Mucosa of rectum (tissue), 2 donors: ENCODE data around the gene PRKG1.

Experiments used
- H3K27ac ChIP-seq, 2 donors: one replicate each; pipeline ENCODE4 v1.7.0; 2013; ENCODE audit warnings: inconsistent platforms in 2 of 2, low read depth in 2 of 2, low read length in 2 of 2
- H3K27me3 ChIP-seq, 2 donors: one replicate each; pipeline ENCODE4 v1.7.0; 2013; ENCODE audit warnings: low read length in 2 of 2; ENCODE audit not compliant: control insufficient read depth in 2 of 2, insufficient read depth in 2 of 2
- H3K36me3 ChIP-seq, 2 donors: one replicate each; pipeline ENCODE4 v1.7.0; 2013; ENCODE audit warnings: low read length in 2 of 2; ENCODE audit not compliant: control insufficient read depth in 2 of 2, insufficient read depth in 2 of 2
- H3K4me1 ChIP-seq, 2 donors: one replicate each; pipeline ENCODE4 v1.7.0; 2013; ENCODE audit warnings: low read length in 2 of 2, mild to moderate bottlenecking in 1 of 2; ENCODE audit not compliant: control insufficient read depth in 2 of 2, insufficient read depth in 2 of 2
- H3K4me3 ChIP-seq, 2 donors: one replicate each; pipeline ENCODE4 v1.7.0; 2013; ENCODE audit warnings: low read length in 2 of 2
- H3K9ac ChIP-seq, 2 donors: one replicate each; pipeline ENCODE4 v1.7.0; 2013; ENCODE audit warnings: low read length in 2 of 2, low read depth in 1 of 2, mild to moderate bottlenecking in 1 of 2
- H3K9me3 ChIP-seq, 2 donors: one replicate each; pipeline ENCODE4 v1.7.0; 2013; ENCODE audit warnings: low read length in 2 of 2; ENCODE audit not compliant: control insufficient read depth in 2 of 2
- donor health status: healthy.
- donor health status: Normal muscosa, but diverticular disease.

PRKG1 gene

GRCh38 chr10:51400392-51401096 is 326.3 kb downstream of the PRKG1 start:
- Histone ChIP-seq H3K4me1 (peaks cover 6 to 9% of the 10 kb centered on the region in 2 donors), H3K9me3 (no peaks in the 10 kb centered on the region), H3K36me3 (no peaks in the 10 kb centered on the region), H3K9ac (no peak overlapping the region), H3K27me3 (no peaks in the 10 kb centered on the region), H3K27ac (no peak overlapping the region), H3K4me3 (no peak overlapping the region)

- no peak overlapping the region for H3K27ac ChIP-seq
Observed at GRCh38 chr10:51403521-51403920, 329.2 kb downstream of the PRKG1 start.

DNA sequence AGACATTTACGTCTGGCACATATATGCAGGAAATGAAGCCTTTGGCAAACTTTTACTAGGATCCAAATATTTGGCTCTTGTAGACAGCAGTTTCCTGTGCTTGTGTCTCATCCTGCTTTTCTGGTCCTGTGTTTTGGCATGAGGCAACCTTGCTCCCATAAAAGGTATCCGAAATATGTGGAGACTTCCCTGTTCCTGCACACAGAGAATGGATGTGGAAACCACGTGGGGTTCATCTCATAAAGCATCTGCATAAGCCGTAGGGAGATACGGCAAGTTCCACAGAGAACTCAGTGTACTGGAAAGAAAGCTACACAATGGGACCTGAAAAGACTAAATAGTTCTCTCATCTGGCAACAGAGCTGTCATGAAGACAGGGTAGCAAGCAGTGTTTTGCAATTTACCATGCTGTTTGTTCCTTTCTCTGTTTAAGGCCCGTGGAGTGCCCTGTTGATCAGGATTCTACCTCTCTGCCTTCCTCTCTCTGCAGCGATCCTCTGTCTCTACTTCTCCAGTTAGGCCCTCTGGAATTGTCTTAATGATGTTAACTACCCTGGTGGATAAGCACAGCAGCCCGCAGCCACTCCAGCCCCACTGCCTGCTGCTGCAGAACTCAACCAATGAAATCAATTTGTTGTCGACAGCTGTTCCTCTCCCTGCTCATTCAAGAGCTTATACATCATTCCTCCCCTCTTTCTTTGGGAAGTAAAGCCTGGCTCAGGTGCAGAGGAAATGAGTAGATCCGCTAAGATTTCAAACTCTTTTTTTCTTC is 331.5 kb downstream of the PRKG1 start:
- no peaks in the 10 kb centered on the region for H3K36me3 ChIP-seq
- H3K9me3 ChIP-seq = no peaks in the 10 kb centered on the region
- no peaks in the 10 kb centered on the region for H3K27me3 ChIP-seq
- H3K9ac ChIP-seq = no peak overlapping the region
- no peak overlapping the region for H3K27ac ChIP-seq
- H3K4me1 ChIP-seq = no peaks in the 10 kb centered on the region
- no peak overlapping the region for H3K4me3 ChIP-seq

More at GRCh38 chr10:51403521-51403920, 329.2 kb downstream of the PRKG1 start:
- Histone ChIP-seq H3K27me3 (no peaks in the 10 kb centered on the region), H3K4me1 (no peaks in the 10 kb centered on the region), H3K9me3 (no peaks in the 10 kb centered on the region), H3K9ac (no peak overlapping the region), H3K36me3 (no peaks in the 10 kb centered on the region), H3K4me3 (no peak overlapping the region)

DNA sequence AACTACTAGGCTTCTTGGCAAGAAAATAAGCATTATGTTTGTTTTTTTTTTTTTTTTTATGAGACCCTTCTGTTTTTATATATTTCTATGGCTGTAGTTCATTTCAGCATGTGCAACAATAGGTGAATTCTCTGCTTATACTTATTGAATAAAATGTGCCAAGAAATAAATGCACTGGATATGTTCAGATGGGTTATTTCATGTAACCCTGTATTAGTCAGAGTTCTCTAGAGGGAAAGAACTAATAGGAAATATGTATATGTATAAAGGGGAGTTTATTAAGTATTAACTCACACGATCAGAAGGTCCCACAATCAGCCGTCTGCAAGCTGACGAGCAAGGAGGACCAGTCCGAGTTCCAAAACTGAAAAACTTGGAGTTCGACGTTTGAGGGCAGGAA is 332.3 kb downstream of the PRKG1 start:
- Histone ChIP-seq H3K4me3 (no peak overlapping the region), H3K4me1 (no peaks in the 10 kb centered on the region), H3K9ac (no peak overlapping the region), H3K36me3 (no peaks in the 10 kb centered on the region), H3K9me3 (no peaks in the 10 kb centered on the region), H3K27me3 (no peaks in the 10 kb centered on the region), H3K27ac (no peak overlapping the region)

DNA sequence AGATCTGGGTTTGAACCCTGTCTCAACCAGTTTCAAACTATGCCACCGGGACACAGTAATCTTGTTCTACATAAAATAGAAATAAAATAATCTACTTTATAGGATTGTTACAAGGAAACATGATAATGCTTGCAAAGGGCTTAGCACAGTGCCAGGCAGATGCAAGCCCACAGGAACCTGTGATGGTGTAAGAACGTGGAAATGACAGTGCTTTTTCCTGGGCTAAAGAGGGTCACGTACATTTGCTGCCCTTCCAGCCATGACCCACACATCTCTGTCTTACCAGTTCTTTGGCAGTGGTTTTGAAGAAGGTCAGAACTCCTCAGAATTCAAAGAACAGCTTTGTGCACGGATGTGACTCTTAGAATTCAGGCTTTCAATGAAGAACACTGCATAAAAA is 342.2 kb downstream of the PRKG1 start:
- Histone ChIP-seq H3K4me3 (no peak overlapping the region), H3K4me1 (no peaks in the 10 kb centered on the region), H3K36me3 (no peaks in the 10 kb centered on the region), H3K9me3 (no peaks in the 10 kb centered on the region), H3K27ac (no peak overlapping the region), H3K27me3 (no peaks in the 10 kb centered on the region), H3K9ac (no peak overlapping the region)

GRCh38 chr10:51419196-51420093 is 345.2 kb downstream of the PRKG1 start:
- H3K9ac ChIP-seq = no peak overlapping the region
- H3K9me3 ChIP-seq = no peaks in the 10 kb centered on the region
- no peaks in the 10 kb centered on the region for H3K27me3 ChIP-seq
- peaks cover 0 to 7% of the 10 kb centered on the region in 2 donors for H3K4me1 ChIP-seq
- no peaks in the 10 kb centered on the region for H3K36me3 ChIP-seq
- no peak overlapping the region for H3K27ac ChIP-seq
- H3K4me3 ChIP-seq = no peak overlapping the region

DNA sequence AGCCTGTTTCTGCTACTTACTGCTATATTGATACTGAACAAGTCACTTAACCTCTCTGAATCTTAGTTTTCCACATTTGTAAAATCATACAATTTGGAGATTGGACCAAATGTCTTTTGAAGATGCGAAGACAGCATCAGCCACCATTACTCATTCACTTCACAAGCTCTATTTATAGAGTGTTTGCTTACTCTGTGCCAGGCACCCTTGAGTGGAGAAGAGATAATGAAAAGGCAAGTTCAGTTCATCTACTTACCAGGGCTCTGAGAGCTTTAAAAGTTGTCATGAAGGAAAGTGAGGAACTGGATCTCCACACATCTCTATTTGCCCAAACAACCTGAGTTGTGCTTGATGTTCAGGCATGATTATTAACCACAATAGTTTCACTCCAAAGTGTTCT is 347.6 kb downstream of the PRKG1 start:
- Histone ChIP-seq H3K27ac (no peak overlapping the region), H3K9me3 (no peaks in the 10 kb centered on the region), H3K4me3 (no peak overlapping the region), H3K27me3 (no peaks in the 10 kb centered on the region), H3K36me3 (no peaks in the 10 kb centered on the region), H3K4me1 (peaks cover 0 to 7% of the 10 kb centered on the region in 2 donors), H3K9ac (no peak overlapping the region)

DNA sequence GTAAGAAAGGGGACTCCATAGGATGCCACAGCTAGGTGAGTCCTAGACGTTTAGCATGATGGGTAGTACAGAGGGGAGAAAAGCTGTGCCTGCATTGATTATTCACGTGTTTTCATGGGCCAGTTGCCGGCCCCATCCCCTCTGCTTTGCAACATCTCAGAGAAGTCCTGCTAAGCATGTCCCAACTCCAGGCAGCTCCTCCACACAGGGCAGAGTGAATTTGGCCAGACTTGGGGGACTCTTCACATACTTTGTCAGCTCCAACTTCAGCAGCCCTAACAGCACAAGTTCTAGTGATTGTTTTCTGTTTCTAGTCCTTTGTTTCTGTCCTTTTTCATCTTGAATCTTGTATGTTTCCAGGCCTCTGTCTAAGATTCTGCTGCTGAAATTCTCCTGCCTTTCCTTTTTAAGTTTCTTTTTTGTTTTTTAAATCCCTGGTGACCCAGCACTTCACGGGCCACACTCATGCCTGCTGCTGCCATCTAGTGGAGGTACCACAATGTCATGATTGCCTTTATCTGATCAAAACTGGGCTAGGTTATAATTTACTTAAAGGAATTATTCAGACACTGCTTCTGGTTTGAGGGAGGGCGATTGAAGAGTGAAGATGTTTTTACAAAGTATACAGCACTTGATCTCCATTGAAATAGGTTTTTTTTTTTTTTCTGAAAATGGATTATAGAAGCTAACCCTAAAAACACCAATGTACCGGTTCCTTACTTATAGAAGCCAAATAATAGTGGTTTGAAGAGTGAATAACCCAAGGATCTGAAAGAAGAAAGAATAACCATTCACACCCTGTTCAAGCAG is 348.2 kb downstream of the PRKG1 start:
- H3K4me3 ChIP-seq = no peak overlapping the region
- no peak overlapping the region for H3K9ac ChIP-seq
- H3K36me3 ChIP-seq = no peaks in the 10 kb centered on the region
- no peaks in the 10 kb centered on the region for H3K9me3 ChIP-seq
- H3K4me1 ChIP-seq = peaks cover 0 to 7% of the 10 kb centered on the region in 2 donors
- no peaks in the 10 kb centered on the region for H3K27me3 ChIP-seq
- no peak overlapping the region for H3K27ac ChIP-seq

DNA sequence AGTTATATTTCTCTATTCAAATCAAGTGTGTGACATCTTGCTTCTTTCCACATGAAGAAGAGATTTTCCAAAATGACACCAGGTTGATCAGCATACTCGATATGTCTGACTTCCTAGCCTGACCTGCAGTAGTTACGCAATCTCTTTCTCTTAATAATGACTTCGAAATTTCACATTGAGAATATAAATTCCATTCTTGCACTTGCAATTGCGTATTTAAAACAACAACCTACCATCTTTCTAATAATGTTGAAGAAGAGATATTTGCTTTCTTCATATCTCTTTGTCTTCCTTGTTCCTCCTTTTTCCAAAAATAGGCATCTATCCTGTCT is 348.8 kb downstream of the PRKG1 start:
- Histone ChIP-seq H3K27me3 (no peaks in the 10 kb centered on the region), H3K9me3 (no peaks in the 10 kb centered on the region), H3K4me1 (peaks cover 0 to 7% of the 10 kb centered on the region in 2 donors), H3K27ac (no peak overlapping the region), H3K36me3 (no peaks in the 10 kb centered on the region), H3K4me3 (no peak overlapping the region), H3K9ac (no peak overlapping the region)
